Measurements from ENCODE around the gene CCBE1. TPM values are rescaled to one million over a fixed set of nuclear protein-coding genes. Genes with fewer than 3 reads are reported as not detected.

Gene CCBE1
- polyA plus RNA-seq, 1 of the 3 experiments (the other 2 are of a cell fraction) = 5.0 TPM

- H3K27ac ChIP-seq (ENCODE audit: low read depth in 2 of 2, low read length in 1 of 2) = peak overlapping the region; percentile 14 to 67; a peak in 3 of 4 replicates
- peaks cover 6% of the 10 kb centered on the region for H3F3A ChIP-seq (replicated peaks; ENCODE audit: insufficient read depth)
- CTCF ChIA-PET = interaction anchor here (0.8 to 11.6 kb wide), 45 partner anchors 11 to 381 kb away, joined by 3 to 276 read pairs (median 8); partner anchors contain the start of gene CCBE1
- peaks cover 10 to 26% of the 10 kb centered on the region in 2 experiments; a peak in 3 of 4 replicates for H3K4me1 ChIP-seq (ENCODE audit: control insufficient read depth in 1 of 2, insufficient read depth in 2 of 2, low read depth in 1 of 2, low read length in 1 of 2)
- H3K9ac ChIP-seq = no peak overlapping the region
- H3K9me2 ChIP-seq = no peaks in the 10 kb centered on the region
- TF ChIP-seq RXRA (IDR thresholded peaks at IDR 0.05; ENCODE audit: borderline replicate concordance, low read depth) = no peak
- no peak for TF ChIP-seq JUND (IDR thresholded peaks at IDR 0.05)
- no peak for TF ChIP-seq MXI1 (IDR thresholded peaks at IDR 0.05; ENCODE audit: low read depth, low read length)
- no peak for TF ChIP-seq MEF2A (IDR thresholded peaks at IDR 0.05; ENCODE audit: borderline replicate concordance, low read depth)
- no peak for TF ChIP-seq SMC3 (IDR thresholded peaks at IDR 0.05; ENCODE audit: low read depth, low read length)
- no peak for TF ChIP-seq PBX3 (IDR thresholded peaks at IDR 0.05)
- TF ChIP-seq TCF12 (IDR thresholded peaks at IDR 0.05) = no peak
- TF ChIP-seq GATA2 (CRISPR knock-in tag; IDR thresholded peaks at IDR 0.05) = no peak
- TF ChIP-seq POLR2AphosphoS5 (IDR thresholded peaks at IDR 0.05; ENCODE audit: low read depth, low read length) = no peak
- H3K36me3 ChIP-seq (replicated peaks in 1 of 2; ENCODE audit: control insufficient read depth in 1 of 2, insufficient read depth in 2 of 2, low read length in 1 of 2) = no peaks in the 10 kb centered on the region
- H3K9me3 ChIP-seq = no peaks in the 10 kb centered on the region
- H4K20me1 ChIP-seq (ENCODE audit: insufficient read depth) = no peaks in the 10 kb centered on the region
- H3K4me3 ChIP-seq (ENCODE audit: low read depth in 2 of 2, low read length in 1 of 2) = no peak overlapping the region
- POLR2A ChIA-PET = interaction anchor here (0.9 kb wide), 1 partner anchor 364 kb away, joined by 4 read pairs; no protein-coding TSS in a partner anchor
- WGBS (ENCODE audit: low lambda C conversion rate) = 100% methylated on average over 1 of the region's 1 CpG
- no peak overlapping the region for H3K4me2 ChIP-seq
- peak; percentile 36 for DNase-seq
- H3K79me2 ChIP-seq (ENCODE audit: insufficient read depth) = no peaks in the 10 kb centered on the region
- no peak overlapping the region for H2AFZ ChIP-seq (ENCODE audit: low read depth)
- H3K27me3 ChIP-seq (ENCODE audit: insufficient read depth) = no peaks in the 10 kb centered on the region
These were observed 237.2 kb downstream of the CCBE1 start for GRCh38 chr18:59460072-59460420.

- CTCF ChIA-PET = interaction anchor here (0.7 to 11.6 kb wide), 61 partner anchors 11 to 529 kb away, joined by 3 to 276 read pairs (median 6); partner anchors contain the start of gene CCBE1
- Histone ChIP-seq H4K20me1 (ENCODE audit: insufficient read depth) (no peaks in the 10 kb centered on the region), H3F3A (replicated peaks; ENCODE audit: insufficient read depth) (peaks cover 6% of the 10 kb centered on the region), H2AFZ (ENCODE audit: low read depth) (no peak overlapping the region), H3K4me2 (no peak overlapping the region), H3K9me2 (no peaks in the 10 kb centered on the region), H3K36me3 (replicated peaks in 1 of 2; ENCODE audit: control insufficient read depth in 1 of 2, insufficient read depth in 2 of 2, low read length in 1 of 2) (no peaks in the 10 kb centered on the region), H3K9me3 (no peaks in the 10 kb centered on the region), H3K79me2 (ENCODE audit: insufficient read depth) (no peaks in the 10 kb centered on the region), H3K27me3 (ENCODE audit: insufficient read depth) (no peaks in the 10 kb centered on the region), H3K4me1 (ENCODE audit: control insufficient read depth in 1 of 2, insufficient read depth in 2 of 2, low read depth in 1 of 2, low read length in 1 of 2) (peaks cover 10 to 31% of the 10 kb centered on the region in 2 experiments; a peak in 3 of 4 replicates), H3K9ac (no peak overlapping the region), H3K4me3 (ENCODE audit: low read depth in 2 of 2, low read length in 1 of 2) (no peak overlapping the region), H3K27ac (ENCODE audit: low read depth in 2 of 2, low read length in 1 of 2) (peak overlapping the region; percentile 14 to 67; a peak in 2 of 4 replicates)
- POLR2A ChIA-PET = no interaction called here
- 32% methylated on average over 8 of the region's 8 CpGs for WGBS (ENCODE audit: low lambda C conversion rate)
- peak; percentile 45 for DNase-seq
- TF ChIP-seq PBX3 (IDR thresholded peaks at IDR 0.05) = no peak
- no peak for TF ChIP-seq GATA2 (CRISPR knock-in tag; IDR thresholded peaks at IDR 0.05)
- TF ChIP-seq EP300 (IDR thresholded peaks at IDR 0.05; ENCODE audit: borderline replicate concordance in 1 of 2, low read depth in 1 of 2, low read length in 1 of 2) = 0 out of 4 replicates have a peak, but pooled peaks of 1 of the 2 experiments have one; percentile 16
- TF ChIP-seq JUND (IDR thresholded peaks at IDR 0.05) = no peak
- TF ChIP-seq IRF3 (IDR thresholded peaks at IDR 0.05; ENCODE audit: low read depth, low read length) = no peak
- TF ChIP-seq SIN3A (IDR thresholded peaks at IDR 0.05; ENCODE audit: borderline replicate concordance, low read depth, low read length) = no peak
- no peak for TF ChIP-seq TEAD4 (IDR thresholded peaks at IDR 0.05; ENCODE audit: borderline replicate concordance, insufficient read depth)
- TF ChIP-seq GABPA (IDR thresholded peaks at IDR 0.05; ENCODE audit: low read depth) = no peak
- no peak for TF ChIP-seq FOXJ3 (CRISPR knock-in tag; IDR thresholded peaks at IDR 0.05)
- no peak for TF ChIP-seq USF2 (IDR thresholded peaks at IDR 0.05; ENCODE audit: borderline replicate concordance, low read depth, low read length)
- no peak for TF ChIP-seq RFX5 (IDR thresholded peaks at IDR 0.05; ENCODE audit: low read length)
- TF ChIP-seq RXRA (IDR thresholded peaks at IDR 0.05; ENCODE audit: borderline replicate concordance, low read depth) = no peak
- TF ChIP-seq POLR2AphosphoS5 (IDR thresholded peaks at IDR 0.05; ENCODE audit: low read depth, low read length) = no peak
- TF ChIP-seq TCF12 (IDR thresholded peaks at IDR 0.05) = no peak
- TF ChIP-seq ZBTB33 (IDR thresholded peaks at IDR 0.05; ENCODE audit: borderline replicate concordance, low read depth) = no peak
- TF ChIP-seq YY1 (IDR thresholded peaks at IDR 0.05; ENCODE audit: low read depth) = no peak
These were observed 237.7 kb downstream of the CCBE1 start for GRCh38 chr18:59459369-59460071.
